GM19467 (cell line): ENCODE data around the gene COMT.
"Not testable (repeated sequence)": the region's sequence is repeated elsewhere in the genome, so short reads cannot be mapped to it uniquely, and the experiment has no call there.

ENCODE experiments used
- ATAC-seq: cut with Tn5 transposase; IDR thresholded peaks from one replicate; pipeline ENCODE4 v1.9.1; 2021; ENCODE audit warnings: mild to moderate bottlenecking, moderate library complexity; ENCODE audit not compliant: unreplicated experiment

The COMT gene

DNA sequence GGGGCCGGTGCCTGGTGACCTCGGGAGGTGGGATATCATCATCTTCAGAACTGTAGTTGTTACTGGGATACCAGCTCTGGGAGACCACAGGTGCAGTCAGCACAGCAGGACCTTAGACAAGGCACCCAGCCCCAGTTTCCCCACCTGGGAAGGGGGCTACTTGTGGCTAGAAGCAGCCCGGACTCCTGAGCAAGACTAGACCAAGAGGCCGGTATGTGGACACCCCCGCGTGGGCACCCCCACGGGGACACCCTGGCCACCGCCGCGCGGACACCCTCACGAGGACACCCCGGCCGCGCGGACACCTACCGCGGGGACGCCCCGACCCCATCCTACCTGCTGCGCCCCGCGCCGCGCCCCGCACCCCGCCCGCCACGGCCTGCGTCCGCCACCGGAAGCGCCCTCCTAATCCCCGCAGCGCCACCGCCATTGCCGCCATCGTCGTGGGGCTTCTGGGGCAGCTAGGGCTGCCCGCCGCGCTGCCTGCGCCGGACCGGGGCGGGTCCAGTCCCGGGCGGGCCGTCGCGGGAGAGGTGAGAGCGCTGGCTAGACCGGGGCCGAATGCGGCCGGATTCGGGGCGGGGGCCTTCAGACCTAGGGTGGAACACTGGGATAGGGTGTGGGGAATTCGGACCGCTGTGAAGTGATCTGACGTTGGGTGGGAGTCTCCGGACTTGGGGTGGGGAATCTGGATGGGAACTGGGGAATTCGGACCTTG lies at the start of gene COMT, which contains the start of gene TXNRD2:
COMT (plus strand) TSS at position 408 of the 718 bp plus-strand sequence. CDS start 20,755 bp downstream, outside the sequence.
TXNRD2 (minus strand) TSS at position 454 of the 718 bp plus-strand sequence; CDS start at position 439, 15 bp downstream.
- ATAC-seq, result peak; percentile 69

DNA sequence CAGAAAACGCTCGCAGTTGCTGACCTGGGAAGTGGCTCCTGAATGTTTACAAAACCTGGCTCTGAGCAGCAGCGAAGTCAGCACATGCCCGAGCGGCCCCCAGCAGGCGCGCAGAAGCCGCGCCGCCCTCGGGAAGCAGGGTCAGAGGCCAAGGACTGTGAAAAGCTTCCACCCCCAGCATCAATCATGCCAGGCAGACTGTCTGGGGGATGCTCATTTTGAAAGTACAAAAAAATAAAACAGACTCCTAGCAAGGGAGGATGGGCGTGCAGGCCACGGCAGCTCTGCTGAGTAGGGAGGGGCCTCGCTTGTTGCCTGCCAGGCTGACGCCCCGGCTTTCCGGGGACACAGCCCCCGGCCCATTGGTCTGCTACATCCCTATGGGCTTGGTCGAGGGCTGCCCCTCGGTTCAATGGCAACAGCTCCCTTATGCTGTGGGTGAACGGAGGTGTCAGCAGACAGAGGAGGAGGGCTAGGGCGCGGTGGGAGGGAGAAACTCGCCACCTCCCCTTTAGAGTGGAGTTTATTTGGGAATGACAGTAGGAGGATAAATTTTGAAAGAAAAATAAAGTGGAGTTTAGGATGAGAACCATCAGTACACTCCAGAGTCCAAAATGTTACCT lies 49.2 kb upstream of the COMT start:
- no peak for ATAC-seq

DNA sequence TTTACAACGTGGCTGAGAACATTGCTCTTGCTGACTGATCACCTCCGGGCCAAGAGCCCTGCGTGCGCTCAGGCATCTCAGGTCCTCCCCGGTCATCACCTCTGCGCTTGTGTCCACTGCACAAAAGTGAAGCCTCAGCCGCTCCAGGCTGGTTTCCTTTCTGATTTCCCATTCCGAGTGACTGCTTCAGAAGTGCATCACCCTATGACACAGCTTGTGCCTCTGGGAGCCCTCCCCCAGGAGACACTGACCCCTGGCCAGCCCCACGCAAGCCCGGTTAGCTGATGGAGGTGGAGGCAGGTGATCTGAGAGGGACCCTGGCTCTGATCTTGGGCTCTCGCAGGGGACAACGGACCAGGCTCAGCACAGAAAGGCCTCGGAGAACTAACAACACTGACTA lies 48.6 kb upstream of the COMT start:
- ATAC-seq, result no peak

DNA sequence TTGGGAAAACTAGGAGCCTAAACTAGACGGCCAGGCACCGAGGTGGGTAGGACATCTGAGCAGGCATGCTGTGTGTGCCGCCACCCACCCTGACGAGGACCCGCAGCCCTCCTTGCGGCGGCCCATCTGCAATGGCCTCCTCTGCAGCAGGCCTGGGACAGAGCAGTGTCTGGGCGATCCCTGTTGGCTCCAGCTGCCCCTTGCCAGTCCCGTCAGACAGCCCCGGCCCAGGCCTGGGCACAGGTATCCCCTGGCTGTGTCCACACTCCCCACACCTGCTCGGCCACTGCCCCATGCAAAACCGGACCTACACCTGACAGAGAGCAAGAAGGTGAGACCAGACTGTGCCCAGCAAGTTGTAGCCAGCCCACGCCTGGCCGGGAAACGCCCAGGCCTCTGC lies 48.2 kb upstream of the COMT start:
- no peak for ATAC-seq

DNA sequence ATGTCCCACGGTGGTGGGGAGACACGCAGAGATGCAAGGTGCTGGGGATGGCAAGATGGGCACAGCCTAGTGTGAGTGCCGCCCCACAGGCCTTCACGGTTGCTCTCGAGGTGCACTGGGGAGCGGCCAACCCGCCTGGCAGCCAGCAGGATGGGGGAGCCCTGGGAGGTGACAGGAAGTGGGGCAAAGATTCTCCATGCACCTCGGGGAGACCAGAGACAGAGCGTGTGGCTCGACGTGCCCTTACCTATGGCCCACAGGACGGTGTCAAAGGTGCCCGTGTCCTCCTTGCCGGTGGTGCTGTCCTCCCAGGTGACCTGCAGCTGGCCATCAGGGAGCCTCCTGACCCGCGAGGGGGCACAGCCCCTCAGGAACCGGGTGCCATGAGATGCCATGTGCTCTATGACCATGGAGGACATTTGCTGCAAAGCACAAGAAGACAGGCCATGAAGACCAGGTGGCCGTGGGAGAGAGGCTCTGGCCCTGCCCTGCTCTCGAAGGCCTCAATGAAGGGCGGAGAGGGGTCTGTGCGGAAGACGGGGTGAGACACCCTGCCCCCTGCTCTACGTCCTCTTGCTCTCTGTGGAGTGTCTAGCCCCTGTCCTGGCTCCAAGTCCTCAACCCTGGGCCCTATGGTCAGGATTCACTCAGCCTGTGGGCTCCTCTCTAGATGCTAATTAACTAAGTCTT lies 46.3 kb upstream of the COMT start:
- ATAC-seq, result no peak

DNA sequence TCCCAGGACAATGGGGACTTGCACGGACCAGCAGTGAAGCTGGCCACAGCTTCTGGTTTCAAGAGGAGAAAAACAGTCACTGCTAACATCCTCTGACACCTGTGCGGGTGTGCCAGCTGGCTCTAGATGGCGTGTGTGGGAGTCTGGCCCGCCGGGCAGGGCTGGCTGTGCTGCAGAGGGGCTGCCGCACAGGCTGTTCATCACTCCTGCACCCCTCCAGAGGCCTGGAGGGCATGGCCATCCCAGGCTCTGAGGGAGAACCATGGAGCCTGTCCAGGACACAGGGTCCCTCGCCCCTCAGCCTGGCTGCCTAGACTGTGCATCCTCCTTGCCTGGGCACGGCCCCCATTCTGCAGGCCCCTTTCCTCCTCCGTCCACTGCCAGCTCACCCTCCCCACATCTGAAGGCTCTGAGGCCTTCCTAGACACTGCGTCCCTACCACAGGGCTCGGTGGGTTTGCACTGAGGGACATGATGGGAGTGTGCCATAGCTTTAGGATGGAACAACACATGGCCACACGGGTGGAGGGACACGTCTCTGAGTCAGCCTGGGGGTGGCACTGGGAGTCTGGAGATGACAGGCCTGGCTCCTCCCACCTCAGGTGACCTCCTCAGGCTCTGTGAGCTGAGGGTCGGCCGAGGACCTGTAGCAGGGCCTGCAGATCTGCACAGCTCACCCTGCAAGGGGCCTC lies 44.8 kb upstream of the COMT start:
- no peak for ATAC-seq

DNA sequence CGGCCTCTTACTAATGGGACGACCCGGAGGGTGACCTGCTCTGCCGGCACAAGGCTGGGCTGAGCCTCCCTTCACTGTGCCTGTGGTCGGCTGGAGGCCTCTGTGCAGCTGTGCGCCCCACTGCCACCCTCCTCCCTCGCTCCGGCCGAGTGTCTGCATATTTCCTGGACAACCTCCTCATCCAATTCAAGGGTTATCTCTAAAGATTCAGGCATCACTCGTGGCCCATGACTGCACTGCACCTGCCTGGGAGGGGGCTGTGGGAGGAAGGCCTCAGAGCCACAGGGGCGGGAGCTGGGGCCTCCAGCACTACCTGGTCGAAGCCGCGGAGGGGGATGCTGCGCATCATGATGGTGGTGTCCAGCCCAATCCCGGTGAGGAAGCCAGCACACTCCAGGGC lies 43.8 kb upstream of the COMT start:
- no peak for ATAC-seq

DNA sequence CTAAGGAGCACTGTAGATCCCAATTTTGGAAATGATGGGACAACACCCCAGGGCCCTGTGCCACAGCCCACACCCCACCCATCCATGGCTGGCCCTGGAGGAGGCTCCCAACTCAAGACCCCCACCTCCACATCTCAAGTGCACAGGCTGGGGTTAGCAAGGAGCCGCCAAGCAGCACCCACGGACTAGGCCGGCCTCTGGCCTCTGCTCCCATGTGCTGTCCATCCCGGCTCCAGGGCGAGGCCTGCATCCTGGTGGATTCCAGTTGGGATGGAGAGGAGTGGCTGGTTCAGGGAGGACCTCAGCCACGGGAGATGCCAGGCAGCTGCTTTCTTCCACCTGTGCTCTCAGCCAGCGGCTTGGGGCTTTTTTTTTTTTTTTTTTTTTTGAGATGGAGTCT lies 43.4 kb upstream of the COMT start:
- ATAC-seq, result no peak

DNA sequence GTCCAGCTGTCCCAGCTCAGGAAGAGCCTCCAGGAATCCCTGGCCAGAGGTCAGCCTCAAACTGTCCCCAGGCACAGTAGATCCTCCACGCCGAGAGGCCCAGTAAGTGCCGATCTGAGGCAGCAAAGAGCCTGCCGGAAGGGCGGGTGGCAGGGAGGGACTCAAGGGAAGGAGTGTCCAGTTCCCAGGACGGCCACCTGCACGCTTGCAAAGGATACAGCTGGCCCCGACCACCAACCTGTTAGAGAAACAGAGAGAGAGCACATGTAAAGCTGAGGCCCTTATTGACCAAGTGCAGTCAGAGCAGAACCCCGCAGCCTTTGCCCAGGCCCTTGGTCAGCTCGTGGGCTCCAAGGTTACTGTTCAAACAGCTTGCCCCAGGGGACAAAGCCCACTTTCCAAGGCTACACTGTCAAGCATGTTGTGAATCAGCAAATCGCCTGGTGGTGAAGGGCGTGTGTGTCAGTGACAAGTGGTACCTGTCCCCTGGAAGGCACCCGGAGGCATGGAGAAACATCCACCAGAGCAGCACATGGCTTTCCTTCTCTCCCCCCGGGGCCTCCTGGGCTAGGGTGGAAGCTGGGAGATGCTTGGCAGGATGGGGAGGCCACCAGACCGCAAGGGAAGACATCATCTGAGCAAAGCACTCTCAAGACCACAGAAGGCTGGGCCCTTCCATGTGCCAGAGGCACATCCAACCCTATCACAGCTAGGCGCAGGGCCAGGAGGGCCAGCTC lies 42.6 kb upstream of the COMT start:
- no peak for ATAC-seq

DNA sequence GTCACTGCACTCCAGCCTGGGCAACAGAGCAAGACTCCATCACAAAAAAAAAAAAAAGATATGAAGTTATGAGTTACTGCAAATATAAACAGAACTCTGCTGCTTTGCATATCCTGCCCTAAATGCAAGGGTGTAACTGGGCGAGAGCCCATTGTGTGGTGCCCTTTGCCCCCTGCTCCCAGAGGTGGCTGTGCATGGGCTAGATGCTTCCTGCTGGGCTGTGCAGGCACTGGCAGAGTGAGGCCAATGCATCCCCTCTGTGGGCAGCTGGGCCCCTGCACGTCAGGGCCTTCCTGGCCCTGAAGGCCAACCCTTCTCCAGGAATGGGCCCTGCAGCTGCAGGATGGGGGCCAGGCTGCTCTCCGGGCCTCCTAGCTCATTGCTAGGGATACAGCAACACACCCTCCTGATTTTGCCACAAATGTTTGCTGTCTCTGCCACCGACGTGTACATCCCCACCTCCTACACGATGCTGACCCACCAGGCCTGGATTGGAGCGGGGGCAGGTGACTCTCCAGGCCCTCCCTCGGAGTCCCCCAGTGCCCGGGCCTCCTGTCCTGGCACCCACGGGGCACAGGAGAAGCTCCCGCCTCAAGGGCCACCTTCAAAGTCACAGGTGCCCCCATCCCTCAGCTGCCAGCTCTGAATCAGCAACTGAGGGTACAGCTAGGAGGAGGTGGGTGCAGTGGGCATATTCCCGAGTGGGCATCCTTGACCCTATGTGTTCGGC lies 40.7 kb upstream of the COMT start:
- ATAC-seq, result no peak

DNA sequence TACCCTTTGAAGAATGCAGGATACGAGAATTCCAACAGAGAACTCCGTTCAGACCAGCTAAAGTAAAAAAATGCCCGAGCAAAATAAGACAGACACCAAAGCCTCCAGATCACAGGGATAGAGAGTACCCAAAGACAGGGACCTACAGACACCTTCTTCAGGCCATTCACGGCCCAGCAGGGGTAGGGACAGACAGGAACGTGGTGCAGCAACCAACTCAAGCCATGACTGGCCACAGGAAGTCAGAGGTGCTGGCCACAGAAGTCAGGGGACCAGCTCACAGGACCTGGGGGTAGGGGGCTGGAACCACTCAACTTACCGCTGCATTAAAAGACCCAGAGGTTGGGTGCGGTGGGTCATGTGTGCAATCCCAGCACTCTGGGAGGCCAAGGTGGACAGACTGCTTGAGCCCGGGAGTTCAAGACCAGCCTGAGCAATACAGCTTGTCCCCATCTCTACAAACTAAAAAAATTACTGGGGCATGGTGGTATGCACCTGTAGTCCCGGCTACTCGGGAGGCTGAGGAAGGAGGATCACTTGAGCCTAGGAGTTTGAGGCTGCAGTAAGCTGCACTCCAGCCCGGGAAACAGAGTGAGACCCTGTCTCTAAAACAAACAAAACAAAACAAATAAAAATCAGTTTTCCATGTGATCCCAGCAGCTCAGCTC lies 39.9 kb upstream of the COMT start:
- no peak for ATAC-seq

DNA sequence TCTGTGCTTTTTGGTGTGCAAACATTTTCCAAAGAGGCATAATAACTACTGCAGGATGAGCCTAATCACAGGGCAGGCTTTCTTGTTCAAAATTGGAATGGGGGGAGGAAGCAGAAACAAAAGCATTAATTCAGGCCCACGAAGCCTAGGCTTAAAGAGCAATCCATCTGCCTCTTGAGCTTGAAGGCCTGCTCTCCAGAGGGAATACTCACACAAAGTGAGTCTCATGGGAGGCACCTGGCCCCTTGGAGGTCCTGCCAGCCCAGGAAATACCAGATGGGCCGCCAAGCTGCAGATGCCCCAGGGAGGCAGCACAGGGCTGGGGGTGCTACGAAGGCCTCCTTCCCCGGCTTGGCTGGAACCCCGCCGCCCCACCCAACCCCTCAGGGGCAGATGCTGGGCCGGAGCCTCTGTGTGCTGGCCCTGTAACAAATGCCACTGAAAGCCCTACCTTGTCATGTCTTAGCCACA lies 39.3 kb upstream of the COMT start:
- no peak for ATAC-seq

DNA sequence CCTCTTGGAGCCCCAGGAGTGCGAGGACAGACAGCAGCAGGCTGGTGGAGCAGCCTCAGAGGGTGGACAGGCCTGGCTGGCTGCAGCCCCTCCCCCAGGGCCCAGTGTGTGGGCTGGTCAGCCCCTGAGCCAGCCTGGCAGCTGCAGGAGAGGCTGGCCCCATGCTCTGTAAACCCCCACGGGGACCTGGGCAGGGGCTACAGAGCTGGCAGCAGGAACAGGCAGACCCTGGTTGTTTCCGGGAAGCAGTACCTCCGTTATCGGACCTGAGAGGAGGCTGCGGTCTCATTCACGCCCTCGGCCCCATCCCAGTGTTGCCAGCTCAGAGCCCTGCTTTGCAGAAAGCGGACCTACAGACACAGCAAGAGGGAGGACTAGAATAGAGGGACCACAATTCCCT lies 38.5 kb upstream of the COMT start:
- ATAC-seq, result no peak

DNA sequence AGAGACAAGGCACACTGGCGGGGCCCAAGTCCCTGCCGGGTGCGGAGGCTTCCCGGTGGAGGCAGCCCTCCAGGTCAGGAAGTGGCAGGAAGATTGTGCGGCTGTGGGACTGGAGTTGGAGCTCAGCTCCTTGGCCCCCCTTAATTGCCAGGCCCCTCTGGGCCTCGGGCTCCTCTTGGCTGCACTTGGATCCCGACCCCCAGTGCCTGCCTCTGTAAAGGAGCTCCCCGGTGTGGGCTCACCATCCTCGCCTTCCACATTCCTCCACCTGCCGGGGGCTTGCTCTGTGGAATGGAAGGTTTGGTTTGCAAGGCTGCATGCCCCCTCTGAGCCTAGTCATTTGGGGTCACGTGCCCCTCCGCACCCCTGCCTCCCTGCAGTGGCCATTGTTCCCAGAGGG lies 38.1 kb upstream of the COMT start:
- ATAC-seq, result no peak

DNA sequence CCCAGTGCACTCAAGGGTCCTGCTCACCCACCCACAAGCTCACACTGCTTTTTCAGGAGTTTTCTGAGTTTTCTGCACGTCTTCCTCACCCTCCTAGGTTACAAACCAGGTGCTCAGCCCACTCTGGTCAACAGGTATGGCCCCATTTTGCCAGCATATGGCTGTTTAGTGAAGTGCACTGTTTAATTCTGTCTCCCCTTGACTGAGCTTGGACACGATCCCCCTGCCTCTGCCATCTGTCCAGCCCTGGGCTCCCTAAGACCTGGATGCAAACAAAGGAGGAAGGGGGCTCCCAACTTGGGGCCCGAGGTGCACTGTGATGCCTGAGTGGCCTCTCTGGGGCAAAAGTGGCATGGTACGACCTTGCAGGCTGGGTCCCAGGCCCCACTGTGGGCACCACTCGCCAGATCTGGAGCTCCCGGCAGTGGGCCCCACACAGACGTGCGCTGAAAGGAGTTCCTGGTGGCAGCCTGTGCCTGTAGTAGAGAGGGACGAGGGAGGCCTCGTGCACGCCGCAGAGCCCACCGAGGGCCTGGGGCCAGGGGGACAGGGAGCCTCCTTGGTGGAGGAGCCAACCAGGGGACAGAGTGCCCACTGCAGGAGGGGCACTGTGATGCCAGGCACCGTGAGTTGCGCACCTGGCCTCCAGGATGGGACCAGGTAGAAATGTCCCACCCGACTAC lies 37.3 kb upstream of the COMT start:
- ATAC-seq, result no peak

DNA sequence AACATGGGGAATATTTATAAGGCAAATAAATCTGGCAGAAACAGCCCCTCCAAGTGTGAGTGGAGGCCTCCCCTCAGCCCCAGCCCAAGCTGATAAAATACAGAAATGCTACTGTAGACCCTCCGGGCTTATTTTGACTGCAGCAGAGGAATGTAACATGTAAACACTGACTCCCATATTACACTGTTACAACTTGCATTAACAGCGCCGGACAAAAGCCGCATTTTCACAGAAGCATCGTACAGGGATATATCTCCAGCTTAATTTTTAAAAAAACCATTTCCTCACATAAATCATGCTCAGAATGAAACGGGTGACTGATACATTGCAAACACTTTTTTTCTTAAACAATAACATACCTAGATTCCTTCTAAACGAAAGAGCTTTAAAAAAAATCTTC lies 36.6 kb upstream of the COMT start:
- ATAC-seq, result no peak

DNA sequence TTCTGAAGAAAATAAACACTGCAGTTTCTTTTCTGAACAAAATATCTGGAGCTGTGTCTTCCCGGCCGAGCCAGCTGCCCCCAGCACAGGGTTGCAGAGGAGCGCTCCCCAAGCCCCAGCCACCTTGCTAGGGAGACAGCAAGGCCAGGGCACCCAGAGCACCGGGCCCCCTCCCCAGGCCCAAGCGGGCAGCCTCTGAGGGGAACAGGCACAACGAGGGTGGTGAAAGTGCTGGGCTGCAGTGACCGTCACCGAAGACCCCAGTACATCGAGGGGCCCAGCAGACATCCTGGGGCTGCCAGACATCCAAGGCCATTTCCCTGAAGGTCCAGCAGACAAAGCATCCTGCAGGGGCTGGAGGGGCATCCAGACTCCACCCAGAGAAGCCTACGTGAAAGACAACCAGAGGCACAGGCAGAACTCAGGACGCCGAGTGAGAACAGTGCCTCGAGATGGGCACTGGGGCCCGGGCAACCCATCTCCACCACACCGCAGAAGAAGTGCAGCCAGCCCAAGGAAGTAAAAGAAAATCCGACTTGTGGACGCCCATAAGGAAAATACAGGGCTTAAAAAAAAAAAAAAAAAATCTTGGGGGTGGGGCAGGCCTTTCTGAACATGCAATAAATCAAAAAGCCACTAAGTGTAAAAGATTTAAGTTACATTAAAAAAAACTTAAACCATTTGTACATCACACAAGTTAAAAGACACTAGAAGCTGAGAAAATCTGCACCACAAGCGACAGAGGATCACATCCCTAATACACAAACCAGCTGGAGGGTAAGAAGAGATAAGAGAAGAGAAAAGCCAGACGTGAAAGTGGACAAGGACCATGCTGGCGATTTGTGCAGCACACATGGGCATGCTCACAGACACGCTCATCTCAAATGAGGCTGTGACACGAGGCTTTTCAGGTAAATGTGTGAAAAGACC lies 36.0 kb upstream of the COMT start:
- ATAC-seq, result no peak

DNA sequence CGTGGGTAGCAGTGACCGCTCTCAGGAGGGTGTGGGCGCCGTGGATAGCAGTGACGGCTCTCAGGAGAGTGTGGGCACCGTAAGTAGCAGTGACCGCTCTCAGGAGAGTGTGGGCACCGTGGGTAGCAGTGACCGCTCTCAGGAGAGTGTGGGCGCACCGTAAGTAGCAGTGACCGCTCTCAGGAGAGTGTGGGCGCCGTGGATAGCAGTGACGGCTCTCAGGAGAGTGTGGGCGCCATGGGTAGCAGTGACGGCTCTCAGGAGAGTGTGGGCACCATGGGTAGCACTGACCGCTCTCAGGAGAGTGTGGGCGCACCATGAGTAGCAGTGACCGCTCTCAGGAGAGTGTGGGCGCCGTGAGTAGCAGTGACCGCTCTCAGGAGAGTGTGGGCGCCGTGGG lies 34.7 kb upstream of the COMT start:
- not testable (repeated sequence) for ATAC-seq
